Fibroblast of pulmonary artery (primary cell): ENCODE data around the gene RAB21.

Experiments used
- DNase-seq: peaks from one replicate; pipeline ENCODE4 v3.0.0-alpha.2; 2010; ENCODE audit warnings: low read depth
- H3K4me3 ChIP-seq: replicated peaks from 2 replicates; pipeline ENCODE4 v1.5.1; 2011; ENCODE audit warnings: low read depth, mild to moderate bottlenecking, control low read depth, low read length, moderate library complexity
- TF ChIP-seq, protein P1 (sequence below): IDR thresholded peaks from 2 replicates; pipeline ENCODE4 v1.5.1; 2011; ENCODE audit warnings: mild to moderate bottlenecking, control low read depth, low read length, inconsistent platforms; ENCODE audit errors: missing control alignments

RAB21 gene

GRCh38 chr12:71849109-71849851, 94.6 kb downstream of the RAB21 start:
- H3K4me3 ChIP-seq = no peak overlapping the region
- TF ChIP-seq, protein P1, sequence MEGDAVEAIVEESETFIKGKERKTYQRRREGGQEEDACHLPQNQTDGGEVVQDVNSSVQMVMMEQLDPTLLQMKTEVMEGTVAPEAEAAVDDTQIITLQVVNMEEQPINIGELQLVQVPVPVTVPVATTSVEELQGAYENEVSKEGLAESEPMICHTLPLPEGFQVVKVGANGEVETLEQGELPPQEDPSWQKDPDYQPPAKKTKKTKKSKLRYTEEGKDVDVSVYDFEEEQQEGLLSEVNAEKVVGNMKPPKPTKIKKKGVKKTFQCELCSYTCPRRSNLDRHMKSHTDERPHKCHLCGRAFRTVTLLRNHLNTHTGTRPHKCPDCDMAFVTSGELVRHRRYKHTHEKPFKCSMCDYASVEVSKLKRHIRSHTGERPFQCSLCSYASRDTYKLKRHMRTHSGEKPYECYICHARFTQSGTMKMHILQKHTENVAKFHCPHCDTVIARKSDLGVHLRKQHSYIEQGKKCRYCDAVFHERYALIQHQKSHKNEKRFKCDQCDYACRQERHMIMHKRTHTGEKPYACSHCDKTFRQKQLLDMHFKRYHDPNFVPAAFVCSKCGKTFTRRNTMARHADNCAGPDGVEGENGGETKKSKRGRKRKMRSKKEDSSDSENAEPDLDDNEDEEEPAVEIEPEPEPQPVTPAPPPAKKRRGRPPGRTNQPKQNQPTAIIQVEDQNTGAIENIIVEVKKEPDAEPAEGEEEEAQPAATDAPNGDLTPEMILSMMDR = no peak
- DNase-seq = no peak
